Stimulated activated CD4-positive, alpha-beta T cell treated with anti-CD3 and anti-CD28 coated beads, Interleukin-2, amount 100 ng/mL, for 24 hours (primary cell): ENCODE data around the gene EFCAB6.

Experiments used
- DNase-seq, 2 donors: peaks; one replicate each; pipeline ENCODE4 v3.0.0-alpha.2; 2020

Gene EFCAB6

GRCh38 chr22:43744700-43745410 is 67.2 kb downstream of the EFCAB6 start:
- DNase-seq, result no peak

DNA sequence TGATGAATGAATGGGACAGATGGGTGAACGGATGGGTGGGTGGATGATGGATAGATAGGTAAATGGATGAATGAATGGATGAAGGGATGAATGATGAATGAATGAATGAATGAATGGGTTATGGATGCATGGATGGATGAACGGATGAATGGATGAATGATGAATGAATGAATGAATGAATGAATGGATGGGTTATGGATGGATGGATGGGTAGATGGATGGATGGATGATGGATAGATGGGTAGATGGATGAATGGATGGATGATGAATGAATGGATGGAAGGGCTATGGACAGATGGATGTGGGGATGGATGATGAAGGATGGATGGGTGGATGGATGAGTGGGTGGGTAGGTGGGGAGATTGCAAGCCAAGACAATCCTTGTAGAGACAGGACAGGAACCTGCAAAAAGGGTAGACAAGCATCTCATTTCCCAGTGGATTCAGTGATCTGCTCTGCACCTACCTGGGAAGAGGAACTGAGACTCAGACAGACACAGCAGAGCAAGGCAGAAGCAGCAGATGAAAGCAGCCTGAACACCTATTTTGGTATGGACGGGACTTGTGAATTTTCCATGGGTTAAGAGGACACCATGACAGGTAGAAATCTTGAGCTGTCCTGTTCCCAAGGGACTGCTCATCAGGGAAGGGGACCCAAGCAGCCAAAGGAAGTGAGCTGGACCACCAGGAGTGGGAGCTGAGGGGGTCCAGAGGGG is 68.0 kb downstream of the EFCAB6 start:
- no peak for DNase-seq

- no peak for DNase-seq
Observed at GRCh38 chr22:43743131-43743530, 69.0 kb downstream of the EFCAB6 start.

DNA sequence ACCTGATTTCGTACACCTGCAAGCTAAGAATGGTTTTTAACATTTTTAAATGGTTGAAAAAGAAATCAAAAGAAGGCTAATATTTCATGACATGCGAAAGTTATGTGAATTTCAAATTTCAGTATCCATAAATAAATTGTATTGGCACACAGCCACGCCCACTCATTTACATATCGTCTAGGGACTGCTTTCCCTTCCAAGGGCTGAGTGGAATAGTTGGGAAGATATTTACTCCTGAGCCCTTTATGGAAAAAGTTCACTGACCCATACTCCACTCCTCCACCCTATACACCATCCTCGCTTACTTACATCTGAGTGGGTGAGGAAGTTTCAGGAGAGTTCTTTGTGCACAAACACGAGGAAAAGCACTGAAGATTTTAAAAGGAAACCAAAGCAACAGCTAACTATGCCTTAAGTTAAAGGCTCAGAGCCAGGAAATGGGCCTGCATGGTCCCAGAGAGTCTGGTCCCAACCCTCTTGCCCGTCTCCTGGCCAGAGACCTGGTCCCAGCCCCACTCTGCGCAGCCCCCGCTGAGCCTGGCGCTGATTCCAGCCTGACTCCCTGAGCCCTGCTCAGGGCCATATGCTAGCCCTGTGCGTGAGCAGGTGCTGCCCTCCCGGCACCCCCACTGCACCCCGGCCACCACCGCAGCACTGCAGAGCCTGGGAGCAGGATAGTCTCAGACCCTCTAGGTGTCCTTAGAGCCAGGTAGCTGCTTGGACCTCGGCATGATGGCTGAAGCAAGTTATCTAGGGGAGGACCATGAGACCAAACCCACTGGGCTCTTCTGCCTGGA is 69.8 kb downstream of the EFCAB6 start:
- DNase-seq, result no peak

DNA sequence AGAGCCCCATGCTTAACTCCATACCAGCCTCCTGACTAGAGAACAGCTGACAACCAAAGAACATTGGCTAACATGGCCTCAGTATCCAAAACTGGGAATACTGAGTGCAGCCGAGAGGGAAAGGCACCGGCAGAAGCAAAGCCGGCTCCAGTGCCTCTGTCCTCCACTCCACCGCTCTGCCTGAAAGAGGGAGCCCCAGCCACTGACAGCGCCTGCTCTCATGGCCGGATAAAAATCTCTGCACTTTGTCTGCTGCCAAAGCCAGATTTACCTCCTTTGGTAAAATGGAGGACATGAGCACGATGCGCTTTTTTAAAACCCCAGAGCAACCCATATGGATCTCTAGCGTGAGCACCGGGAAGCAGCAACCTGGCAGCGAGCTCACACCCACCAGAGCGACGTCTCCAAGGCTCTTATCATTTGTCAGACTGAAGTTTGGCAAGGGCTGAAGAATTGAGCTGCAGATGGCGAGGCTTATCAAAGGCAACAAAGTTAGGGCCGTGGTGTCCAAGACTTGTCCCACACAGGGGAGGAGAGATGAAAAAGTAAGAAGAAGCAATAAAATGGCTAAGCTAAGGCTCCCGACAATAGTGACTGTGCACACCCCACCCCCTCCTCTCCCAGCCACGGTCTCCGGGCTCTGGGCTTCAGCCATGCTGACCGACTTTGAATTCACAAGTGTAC is 71.4 kb downstream of the EFCAB6 start:
- no peak for DNase-seq

- no peak for DNase-seq
Observed at GRCh38 chr22:43739851-43740379, 72.2 kb downstream of the EFCAB6 start.

DNA sequence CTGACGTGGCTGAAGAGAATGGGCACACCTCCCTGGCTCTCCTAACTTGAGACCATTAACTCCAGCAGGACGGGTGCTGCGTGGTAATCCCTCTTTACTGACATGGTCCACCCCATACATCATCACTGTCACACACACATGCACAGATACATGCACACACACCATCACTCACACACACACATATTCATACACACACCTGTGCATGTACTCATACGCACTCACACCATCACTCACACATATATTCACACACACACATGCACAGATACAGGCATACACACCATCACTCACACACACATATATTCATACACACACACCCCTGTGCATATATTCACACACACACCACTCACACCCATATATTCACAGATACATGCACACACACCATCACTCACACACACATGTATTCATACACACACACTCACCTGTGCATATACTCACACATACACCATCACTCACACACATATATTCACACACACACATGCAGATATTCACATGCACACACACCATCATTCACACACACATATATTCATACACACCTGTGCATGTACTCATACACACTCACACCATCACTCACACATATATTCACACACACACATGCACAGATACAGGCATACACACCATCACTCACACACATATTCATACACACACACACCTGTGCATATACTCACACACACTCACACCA is 74.8 kb downstream of the EFCAB6 start:
- DNase-seq, result no peak

- no peak for DNase-seq
Observed at GRCh38 chr22:43736651-43737050, 75.5 kb downstream of the EFCAB6 start.

DNA sequence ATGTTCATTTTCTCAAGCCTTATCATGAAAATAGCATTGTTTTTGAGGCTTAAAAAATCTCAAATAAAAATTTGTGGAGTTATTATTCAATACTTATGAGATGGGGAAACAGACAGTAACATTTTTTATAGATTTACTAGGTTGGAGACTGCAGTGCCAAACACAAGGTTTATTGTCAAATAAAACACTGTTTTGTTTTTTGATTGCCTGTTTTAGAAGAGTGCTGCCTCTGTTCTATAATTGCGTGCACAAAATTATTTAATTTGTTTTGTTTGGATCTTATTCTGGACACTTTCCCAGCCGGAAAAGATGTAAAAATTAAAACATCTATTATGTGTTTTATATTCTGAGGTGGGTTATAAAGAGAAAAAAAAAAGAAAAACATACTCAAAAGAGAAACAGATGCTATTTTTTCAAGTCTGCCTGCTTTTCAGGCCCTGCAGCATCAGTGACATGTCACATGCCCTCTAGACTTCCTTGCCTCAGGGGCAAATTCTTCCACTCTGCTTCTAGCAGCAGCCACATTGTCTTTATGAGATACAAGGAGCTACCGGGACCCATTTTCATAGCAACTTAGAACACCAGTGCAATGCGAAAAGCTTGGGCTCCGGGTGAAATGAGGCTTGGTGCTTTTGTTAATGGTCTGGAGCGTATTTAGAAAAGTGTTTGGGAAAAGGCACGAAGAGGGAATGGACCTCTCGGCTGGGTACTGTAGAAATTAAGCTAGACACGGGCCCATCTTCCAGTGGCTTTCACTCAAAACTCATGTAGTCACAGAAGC is 77.5 kb downstream of the EFCAB6 start:
- no peak for DNase-seq

DNA sequence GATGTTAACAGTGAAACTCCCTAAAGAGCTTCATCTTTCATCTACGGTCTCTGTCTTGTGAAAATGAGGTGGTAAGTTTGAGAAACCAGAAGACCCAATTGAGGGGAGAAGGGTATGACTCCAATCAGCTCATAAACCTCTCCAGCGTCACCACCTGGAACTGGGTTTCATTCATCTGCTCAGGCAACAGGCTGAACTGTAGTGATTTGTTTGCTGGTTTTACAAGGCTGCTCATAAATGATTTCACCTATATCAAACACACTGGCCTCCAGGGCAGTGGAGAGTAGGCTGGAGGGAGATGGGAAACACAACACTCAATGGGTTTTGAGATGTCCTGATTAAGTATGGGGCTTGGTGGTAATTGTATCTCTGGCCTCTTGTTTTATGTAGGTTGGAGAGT is 79.0 kb downstream of the EFCAB6 start:
- DNase-seq, result no peak

- no peak for DNase-seq
Observed at GRCh38 chr22:43731988-43732387, 80.1 kb downstream of the EFCAB6 start.

DNA sequence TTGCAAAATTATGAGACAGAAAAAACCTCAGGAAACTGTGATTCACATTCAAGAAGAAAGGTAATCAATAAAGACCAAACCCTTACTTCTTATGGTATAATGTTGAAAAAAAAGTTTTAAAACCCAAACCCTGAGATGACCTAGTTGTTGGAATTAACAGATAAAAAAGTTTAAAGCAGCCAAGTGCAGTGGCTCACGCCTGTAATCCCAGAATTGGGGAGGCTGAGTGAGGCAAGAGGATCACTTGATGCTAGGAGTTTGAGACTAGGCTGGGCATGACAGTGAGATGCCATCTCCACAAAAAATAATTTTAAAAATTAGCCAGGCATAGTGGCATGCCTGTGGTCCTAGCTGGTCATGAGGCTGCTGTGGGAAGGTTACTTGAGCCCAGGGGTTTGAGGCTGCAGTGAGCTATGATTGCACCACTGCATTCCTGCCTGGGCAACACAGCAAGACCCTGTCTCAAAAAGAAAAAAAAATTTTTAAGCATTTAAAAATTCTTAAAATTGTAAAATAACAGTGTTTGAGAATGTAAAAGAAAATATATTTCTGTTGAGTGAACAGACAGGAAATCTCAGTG is 85.1 kb downstream of the EFCAB6 start:
- DNase-seq, result no peak

DNA sequence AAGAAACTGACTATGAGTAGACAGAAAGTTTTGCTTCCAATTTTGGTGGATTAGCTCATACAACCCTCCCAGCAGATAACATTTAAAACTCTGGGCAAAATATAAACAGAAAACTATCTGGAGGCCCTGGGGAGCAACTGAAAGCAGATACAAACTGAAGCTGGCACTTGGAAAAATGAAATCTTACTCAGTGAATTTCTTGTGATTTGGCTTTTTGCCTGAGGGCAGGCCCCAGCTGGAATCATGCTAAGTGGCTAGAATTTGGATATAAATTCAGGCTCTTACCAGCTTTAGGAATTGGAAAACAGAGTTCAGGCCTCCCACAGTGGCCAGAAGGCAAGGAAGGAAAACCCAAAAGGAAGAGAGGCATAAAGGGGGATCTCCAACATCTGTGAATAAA is 85.8 kb downstream of the EFCAB6 start:
- no peak for DNase-seq

DNA sequence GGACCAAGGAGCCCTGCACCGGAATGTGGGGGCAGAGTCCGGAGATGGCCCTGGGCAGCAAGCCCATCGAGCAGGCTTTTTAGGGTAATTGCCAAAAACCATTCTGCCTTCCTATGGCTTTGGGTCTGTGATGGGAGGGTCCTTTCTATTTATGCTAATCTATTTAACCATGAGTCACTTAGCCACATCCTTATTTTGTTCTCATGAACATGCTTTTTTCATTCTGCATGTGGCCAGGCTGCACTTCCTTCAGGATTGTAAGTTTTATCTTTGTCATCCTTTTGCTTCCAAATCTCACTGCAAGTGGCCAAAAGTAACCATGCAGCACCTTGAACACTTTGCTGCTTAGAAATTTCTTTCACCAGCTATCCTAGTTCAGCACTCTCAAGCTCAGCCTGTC is 88.3 kb downstream of the EFCAB6 start:
- DNase-seq, result no peak

DNA sequence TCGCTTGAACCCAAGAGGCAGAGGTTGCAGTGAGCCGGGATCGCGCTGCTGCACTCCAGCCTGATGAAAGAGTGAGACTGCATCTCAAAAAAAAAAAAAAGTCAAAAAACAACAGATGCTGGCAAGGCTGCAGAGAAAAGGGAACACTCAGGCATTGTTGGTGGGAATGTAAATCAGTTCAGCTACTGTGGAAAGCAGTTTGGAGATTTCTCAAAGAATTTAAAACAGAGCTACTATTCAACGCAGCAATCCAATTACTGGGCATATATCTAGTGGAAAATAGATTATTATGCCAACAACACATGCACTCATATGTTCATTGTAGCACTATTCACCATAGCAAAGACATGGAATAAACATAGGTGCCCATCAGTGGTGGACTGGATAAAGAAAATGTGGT is 89.7 kb downstream of the EFCAB6 start:
- DNase-seq, result no peak

- no peak for DNase-seq
Observed at GRCh38 chr22:43720716-43721115, 91.4 kb downstream of the EFCAB6 start.

DNA sequence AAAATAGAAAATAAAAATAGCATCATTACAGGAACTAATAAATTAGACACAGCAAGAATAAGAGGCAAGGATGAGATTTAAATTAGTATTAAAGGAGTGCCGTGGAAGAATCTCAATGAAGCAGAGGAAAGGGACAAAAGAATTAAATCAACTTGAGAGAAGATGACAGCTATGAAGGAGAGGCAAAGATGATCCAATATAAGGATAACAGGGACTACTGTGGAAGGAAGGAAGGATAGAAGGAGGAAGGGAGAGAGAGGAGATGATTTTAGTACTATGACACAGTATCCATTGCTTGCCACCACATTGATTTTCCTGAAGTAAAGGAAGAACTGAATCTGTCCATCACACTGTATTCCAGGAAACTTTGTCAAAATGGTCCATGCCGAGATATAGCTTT is 98.0 kb downstream of the EFCAB6 start:
- DNase-seq, result no peak

DNA sequence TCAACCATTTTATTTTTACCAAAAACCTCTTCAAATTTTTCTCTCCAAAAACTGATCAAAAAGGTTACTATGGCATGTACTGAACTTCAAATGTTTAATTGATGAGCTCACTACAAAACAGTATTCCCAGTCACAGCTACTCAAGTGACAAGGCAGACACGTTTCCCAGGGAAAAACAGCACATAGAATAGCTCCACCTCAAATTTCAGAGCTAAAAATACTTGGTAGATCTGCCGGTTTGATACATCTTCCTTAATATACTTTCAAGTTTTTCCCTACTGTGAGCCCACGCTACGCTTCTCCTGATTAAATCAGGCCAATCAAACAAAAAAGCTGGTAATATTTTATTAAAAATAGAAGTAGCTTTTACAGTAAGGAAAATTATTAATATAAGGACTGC is 100.4 kb downstream of the EFCAB6 start:
- DNase-seq, result no peak

- no peak for DNase-seq
Observed at GRCh38 chr22:43707648-43708047, 104.5 kb downstream of the EFCAB6 start.

DNA sequence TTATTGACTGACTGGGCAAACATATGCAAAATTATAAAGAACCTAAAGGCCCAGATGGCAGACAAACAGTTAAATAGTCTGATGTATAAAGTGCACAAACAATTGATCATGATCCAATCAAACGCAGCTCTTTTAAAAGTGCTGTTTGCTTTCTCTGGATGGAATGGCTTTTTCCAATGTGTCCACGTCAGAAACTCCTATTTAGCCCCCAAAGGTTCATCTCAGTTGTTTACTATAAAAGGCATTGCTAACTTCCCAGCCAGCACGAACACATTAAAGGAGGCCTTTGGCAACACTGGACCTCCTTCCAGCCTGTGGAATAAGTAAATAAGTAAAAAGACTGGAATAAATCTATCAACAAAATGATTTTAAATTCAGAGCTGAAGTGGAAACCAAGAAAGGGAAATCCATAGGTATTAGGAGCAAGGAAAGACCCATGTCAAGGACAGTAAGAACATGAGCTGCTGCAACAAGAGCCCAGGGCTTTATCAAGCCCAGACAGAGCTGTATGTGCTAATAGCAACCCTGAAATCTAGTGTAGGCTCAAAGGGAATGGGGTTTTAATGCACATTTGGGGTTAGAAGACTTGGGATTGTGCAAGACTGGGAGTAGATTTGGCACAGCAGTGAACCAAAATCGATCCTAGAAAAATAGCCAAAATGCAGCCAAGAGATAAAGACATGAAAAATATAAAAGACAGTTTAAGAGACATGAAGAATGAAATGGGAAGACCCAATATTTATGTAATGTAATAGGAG is 105.4 kb downstream of the EFCAB6 start:
- no peak for DNase-seq
